HL-60 (cell line): ENCODE measurements around the gene MYCN.

Experiments used
- DNase-seq, 2 experiments: peaks; one replicate each; pipeline ENCODE4 v3.0.0-alpha.2; 2010 to 2020; ENCODE audit warnings: low read depth in 1 of 2, low spot score in 1 of 2
- H3K27ac ChIP-seq: fragments of 250-450 bp; sonication (Bioruptor Pico); replicated peaks from 2 replicates; pipeline ENCODE4 v1.5.1; 2020; ENCODE audit warnings: mild to moderate bottlenecking, moderate library complexity
- H3K27me3 ChIP-seq: fragments of 250-450 bp; sonication (Bioruptor Pico); 2 replicates; pipeline ENCODE4 v1.5.1; 2021; ENCODE audit warnings: mild to moderate bottlenecking, moderate library complexity; ENCODE audit not compliant: insufficient read depth, poor library complexity, severe bottlenecking
- H3K4me3 ChIP-seq: replicated peaks from 2 replicates; pipeline ENCODE4 v1.5.1; 2011; ENCODE audit warnings: mild to moderate bottlenecking, control low read depth, low read length; ENCODE audit not compliant: insufficient read depth
- CTCF ChIP-seq: IDR thresholded peaks from one replicate; pipeline ENCODE4 v1.5.1; 2011; ENCODE audit warnings: low read length, control low read depth, inconsistent platforms; ENCODE audit not compliant: insufficient read depth
- GABPA ChIP-seq: IDR thresholded peaks from 2 replicates; pipeline ENCODE4 v1.6.1; 2012; ENCODE audit warnings: low read depth
- POLR2AphosphoS5 ChIP-seq: IDR thresholded peaks from 2 replicates; pipeline ENCODE4 v1.6.1; 2012; ENCODE audit warnings: low read depth
- REST ChIP-seq: IDR thresholded peaks from 2 replicates; pipeline ENCODE4 v1.6.1; 2012; ENCODE audit warnings: low read depth; ENCODE audit not compliant: insufficient replicate concordance
- SPI1 ChIP-seq: IDR thresholded peaks from 2 replicates; pipeline ENCODE4 v1.6.1; 2012; ENCODE audit warnings: low read depth, mild to moderate bottlenecking, borderline replicate concordance

Gene MYCN

GRCh38 chr2:15953891-15954680 is 13.7 kb downstream of the MYCN start:
- no peak for DNase-seq
- Histone ChIP-seq H3K4me3 (no peak overlapping the region), H3K27me3 (no peaks in the 10 kb centered on the region), H3K27ac (no peak overlapping the region)
- TF ChIP-seq GABPA: no peak
- no peak for TF ChIP-seq SPI1
- TF ChIP-seq POLR2AphosphoS5: no peak
- no peak for TF ChIP-seq CTCF
- no peak for TF ChIP-seq REST

GRCh38 chr2:15954761-15955160 is 14.4 kb downstream of the MYCN start:
- TF ChIP-seq POLR2AphosphoS5 (no peak), REST (no peak), CTCF (no peak), GABPA (no peak), SPI1 (no peak)
- no peaks in the 10 kb centered on the region for H3K27me3 ChIP-seq
- DNase-seq: no peak
- no peak overlapping the region for H3K27ac ChIP-seq
- H3K4me3 ChIP-seq: no peak overlapping the region

- Histone ChIP-seq H3K27me3 (no peaks in the 10 kb centered on the region), H3K27ac (no peak overlapping the region), H3K4me3 (no peak overlapping the region)
- TF ChIP-seq POLR2AphosphoS5 (no peak), REST (no peak), CTCF (no peak)
- no peak for DNase-seq
Measured at GRCh38 chr2:15955232-15955988, 15.1 kb downstream of the MYCN start.
